ENCODE measurements around the gene GAS6.

Gene GAS6

DNA sequence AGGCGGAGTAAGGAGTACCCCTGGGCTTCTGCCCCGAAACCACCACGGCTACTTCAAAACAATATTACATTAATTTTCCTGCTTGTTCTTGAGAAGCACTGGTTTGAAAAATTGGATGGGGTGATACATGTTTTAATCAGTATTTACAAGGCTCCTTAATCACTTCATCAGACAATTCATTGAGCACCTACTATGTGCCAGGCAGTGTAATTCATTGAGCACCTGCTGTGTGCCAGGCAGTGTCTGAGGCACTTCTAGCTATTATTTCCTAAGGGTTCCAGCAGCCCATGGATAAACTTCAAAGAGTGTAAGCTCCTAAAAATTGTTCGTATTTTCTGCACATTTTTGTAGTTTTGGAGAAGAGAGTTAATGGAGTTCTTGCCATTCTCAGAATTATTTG is 1.6 kb upstream of the GAS6 start:
- no peaks in the 10 kb centered on the region for H3K36me3 ChIP-seq (ENCODE audit: low read length)
- H3K4me2 ChIP-seq (ENCODE audit: low read depth, low read length, poor library complexity, severe bottlenecking): no peak overlapping the region

DNA sequence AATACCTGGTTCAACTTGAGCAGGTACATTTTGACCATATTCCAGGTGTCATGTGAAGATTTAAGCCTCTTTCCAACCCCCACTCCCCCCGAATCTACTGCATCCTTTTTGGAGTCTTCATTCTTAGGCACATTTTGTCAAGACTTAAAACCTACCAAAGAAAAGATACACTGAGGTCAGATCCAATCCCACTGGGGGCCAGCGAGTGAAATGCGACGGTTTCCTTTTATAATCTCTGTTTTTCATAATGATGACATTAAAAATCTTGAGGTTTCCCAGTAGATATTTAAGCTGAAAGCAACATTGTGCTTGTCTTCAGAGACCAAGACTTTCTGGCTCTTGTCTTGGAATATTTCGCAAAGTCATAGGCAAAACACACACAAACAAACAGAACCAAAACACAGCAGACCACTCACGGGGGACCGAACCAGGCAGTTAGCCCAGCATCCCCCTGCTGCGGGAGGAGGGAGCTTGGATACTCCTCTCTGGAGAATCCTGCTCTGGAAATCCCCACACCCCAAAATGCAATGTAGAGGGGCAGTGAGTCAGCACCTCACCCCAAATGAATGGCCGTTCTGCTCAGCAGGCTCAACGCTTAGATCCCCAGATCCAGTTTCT is 506 bp upstream of the GAS6 start:
- Histone ChIP-seq H3K4me2 (ENCODE audit: low read depth, low read length, poor library complexity, severe bottlenecking) (no peak overlapping the region), H3F3A (ENCODE audit: insufficient read depth) (no peaks in the 10 kb centered on the region), H3K9me3 (ENCODE audit: insufficient read depth, low read length) (peaks cover 8% of the 10 kb centered on the region; the same call in 1 of the 2 replicates), H3K9me2 (replicated peaks; ENCODE audit: insufficient read depth, low read length) (no peaks in the 10 kb centered on the region), H3K79me2 (ENCODE audit: insufficient read depth, low read length) (no peaks in the 10 kb centered on the region), H3K27me3 (ENCODE audit: low read length) (no peaks in the 10 kb centered on the region), H3K4me3 (ENCODE audit: insufficient read depth, low read length, poor library complexity, severe bottlenecking) (no peak overlapping the region), H2AFZ (ENCODE audit: low read depth, low read length, severe bottlenecking) (no peak overlapping the region), H3K9ac (ENCODE audit: low read length) (no peak overlapping the region), H3K36me3 (ENCODE audit: low read length) (no peaks in the 10 kb centered on the region), H4K20me1 (ENCODE audit: low read depth, low read length) (no peaks in the 10 kb centered on the region), H3K27ac (ENCODE audit: low read depth, low read length) (no peak overlapping the region)
- no peak for TF ChIP-seq EZH2phosphoT487 (conservative IDR thresholded peaks at IDR 0.05; ENCODE audit: low read length)
- no peak for TF ChIP-seq CTCF (IDR thresholded peaks at IDR 0.05; ENCODE audit: insufficient read depth, low read length, poor library complexity, severe bottlenecking)

More for the DNA sequence above, 1.6 kb upstream of the GAS6 start:
- H3K79me2 ChIP-seq (ENCODE audit: insufficient read depth, low read length): no peaks in the 10 kb centered on the region
- H3K9me3 ChIP-seq (ENCODE audit: insufficient read depth, low read length): peaks cover 8% of the 10 kb centered on the region; the same call in 1 of the 2 replicates
- no peaks in the 10 kb centered on the region for H3K9me2 ChIP-seq (replicated peaks; ENCODE audit: insufficient read depth, low read length)
- no peaks in the 10 kb centered on the region for H3K27me3 ChIP-seq (ENCODE audit: low read length)
- H2AFZ ChIP-seq (ENCODE audit: low read depth, low read length, severe bottlenecking): no peak overlapping the region
- no peaks in the 10 kb centered on the region for H4K20me1 ChIP-seq (ENCODE audit: low read depth, low read length)
- H3K27ac ChIP-seq (ENCODE audit: low read depth, low read length): no peak overlapping the region
- TF ChIP-seq EZH2phosphoT487 (conservative IDR thresholded peaks at IDR 0.05; ENCODE audit: low read length): no peak
- no peak for TF ChIP-seq CTCF (IDR thresholded peaks at IDR 0.05; ENCODE audit: insufficient read depth, low read length, poor library complexity, severe bottlenecking)
- H3F3A ChIP-seq (ENCODE audit: insufficient read depth): no peaks in the 10 kb centered on the region
- H3K4me3 ChIP-seq (ENCODE audit: insufficient read depth, low read length, poor library complexity, severe bottlenecking): no peak overlapping the region
- no peak overlapping the region for H3K9ac ChIP-seq (ENCODE audit: low read length)

GRCh38 chr13:113862931-113863523 is 849 bp downstream of the GAS6 start:
- Histone ChIP-seq H3K36me3 (ENCODE audit: low read length) (no peaks in the 10 kb centered on the region), H3K9me3 (ENCODE audit: insufficient read depth, low read length) (peaks cover 10% of the 10 kb centered on the region; the same call in 1 of the 2 replicates), H3F3A (ENCODE audit: insufficient read depth) (no peaks in the 10 kb centered on the region), H3K79me2 (ENCODE audit: insufficient read depth, low read length) (no peaks in the 10 kb centered on the region), H3K27ac (ENCODE audit: low read depth, low read length) (no peak overlapping the region), H3K27me3 (ENCODE audit: low read length) (no peaks in the 10 kb centered on the region), H3K4me3 (ENCODE audit: insufficient read depth, low read length, poor library complexity, severe bottlenecking) (no peak overlapping the region), H4K20me1 (ENCODE audit: low read depth, low read length) (no peaks in the 10 kb centered on the region), H3K4me2 (ENCODE audit: low read depth, low read length, poor library complexity, severe bottlenecking) (no peak overlapping the region), H3K9ac (ENCODE audit: low read length) (no peak overlapping the region), H2AFZ (ENCODE audit: low read depth, low read length, severe bottlenecking) (no peak overlapping the region), H3K9me2 (replicated peaks; ENCODE audit: insufficient read depth, low read length) (no peaks in the 10 kb centered on the region)
- no peak for TF ChIP-seq EZH2phosphoT487 (conservative IDR thresholded peaks at IDR 0.05; ENCODE audit: low read length)
- TF ChIP-seq CTCF (IDR thresholded peaks at IDR 0.05; ENCODE audit: insufficient read depth, low read length, poor library complexity, severe bottlenecking): no peak

All from SU-DHL-6 (cell line).